ENCODE data around the gene DNAH1. TPM values are rescaled to one million over a fixed set of nuclear protein-coding genes. Genes with fewer than 3 reads are reported as not detected.

DNAH1 gene
- polyA plus RNA-seq, 5 donors: 7.2 to 12.4 (median 11.1) TPM

DNA sequence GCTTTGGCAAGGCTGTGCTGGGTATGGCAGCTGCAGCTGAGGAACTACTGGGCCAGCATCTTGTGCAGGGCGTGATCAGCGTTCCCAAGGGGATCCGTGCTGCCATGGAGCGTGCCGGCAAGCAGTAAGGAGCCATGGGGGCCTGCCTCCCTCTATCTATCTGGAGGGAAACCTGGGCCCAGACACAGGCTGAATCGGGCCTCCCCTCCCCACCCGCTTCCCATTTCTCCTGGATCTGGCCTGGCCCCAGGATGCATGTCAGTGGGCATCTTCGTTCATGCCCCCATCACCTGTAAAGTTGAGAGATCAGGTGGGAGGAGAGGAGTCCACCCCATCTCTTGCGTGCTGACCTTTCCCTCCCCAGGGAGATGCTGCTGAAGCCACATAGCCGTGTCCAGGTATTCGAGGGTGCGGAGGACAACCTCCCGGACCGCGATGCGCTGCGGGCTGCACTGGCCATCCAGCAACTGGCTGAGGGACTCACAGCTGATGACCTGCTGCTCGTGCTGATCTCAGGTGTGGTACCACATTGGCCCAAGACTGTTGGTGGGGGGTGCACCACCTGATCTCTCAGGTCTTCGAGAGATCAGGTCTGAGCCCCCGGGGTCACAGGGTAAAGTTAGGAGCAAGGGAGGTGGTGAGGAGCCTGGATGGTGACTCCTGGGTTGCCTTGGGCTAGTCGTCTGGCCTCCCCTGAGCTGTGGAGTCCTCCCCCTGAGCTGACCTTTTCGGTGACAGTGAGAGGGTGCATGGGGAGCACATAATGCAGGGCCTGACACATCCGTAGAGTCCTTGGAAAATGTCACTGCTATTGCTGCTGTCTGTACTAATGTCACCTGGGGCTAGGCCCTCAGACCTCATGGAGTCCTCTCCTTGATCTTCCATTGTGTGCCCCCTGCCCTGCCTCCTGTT lies 25.3 kb upstream of the DNAH1 start:
- DNase-seq: no peak

DNA sequence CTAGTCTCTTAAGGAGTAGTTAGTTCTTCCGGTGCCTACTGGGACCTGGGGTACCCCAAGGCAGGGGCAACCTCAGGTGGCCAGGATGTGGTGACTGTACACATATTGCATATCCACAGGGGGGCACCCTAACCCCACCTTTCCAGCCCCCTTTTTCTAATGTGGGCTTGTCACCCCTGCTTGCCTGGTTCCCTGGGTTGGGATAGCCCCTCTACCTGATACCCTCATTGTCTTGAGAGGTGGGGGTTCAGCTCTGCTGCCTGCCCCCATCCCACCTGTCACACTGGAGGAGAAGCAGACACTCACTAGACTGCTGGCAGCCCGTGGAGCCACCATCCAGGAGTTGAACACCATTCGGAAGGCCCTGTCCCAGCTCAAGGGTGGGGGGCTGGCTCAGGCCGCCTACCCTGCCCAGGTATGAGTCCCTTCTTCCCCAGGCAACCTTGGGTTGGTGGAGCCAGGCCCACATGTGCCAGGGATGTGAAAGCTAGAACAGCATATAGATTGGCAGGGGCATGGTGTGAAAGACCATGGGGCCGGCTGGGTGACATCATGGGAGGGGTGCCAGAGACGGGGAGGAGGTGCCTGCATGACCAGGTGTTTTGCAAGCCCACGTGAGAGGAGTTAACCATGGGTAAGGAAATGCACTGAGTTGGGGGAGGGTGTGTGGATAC lies 24.5 kb upstream of the DNAH1 start:
- DNase-seq: no peak

DNA sequence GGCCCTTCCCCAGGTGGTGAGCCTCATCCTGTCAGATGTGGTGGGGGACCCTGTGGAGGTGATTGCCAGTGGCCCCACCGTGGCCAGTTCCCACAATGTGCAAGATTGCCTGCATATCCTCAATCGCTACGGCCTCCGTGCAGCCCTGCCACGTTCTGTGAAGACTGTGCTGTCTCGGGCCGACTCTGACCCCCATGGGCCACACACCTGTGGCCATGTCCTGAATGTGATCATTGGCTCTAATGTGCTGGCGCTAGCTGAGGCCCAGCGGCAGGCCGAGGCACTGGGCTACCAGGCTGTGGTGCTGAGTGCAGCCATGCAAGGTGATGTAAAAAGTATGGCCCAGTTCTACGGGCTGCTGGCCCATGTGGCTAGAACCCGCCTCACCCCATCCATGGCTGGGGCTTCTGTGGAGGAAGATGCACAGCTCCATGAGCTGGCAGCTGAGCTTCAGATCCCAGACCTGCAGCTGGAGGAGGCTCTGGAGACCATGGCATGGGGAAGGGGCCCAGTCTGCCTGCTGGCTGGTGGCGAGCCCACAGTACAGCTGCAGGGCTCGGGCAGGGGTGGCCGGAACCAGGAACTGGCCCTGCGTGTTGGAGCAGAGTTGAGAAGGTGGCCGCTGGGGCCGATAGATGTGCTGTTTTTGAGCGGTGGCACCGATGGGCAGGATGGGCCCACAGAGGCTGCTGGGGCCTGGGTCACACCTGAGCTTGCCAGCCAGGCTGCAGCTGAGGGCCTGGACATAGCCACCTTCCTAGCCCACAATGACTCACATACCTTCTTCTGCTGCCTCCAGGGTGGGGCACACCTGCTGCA lies 23.7 kb upstream of the DNAH1 start:
- DNase-seq: no peak

DNA sequence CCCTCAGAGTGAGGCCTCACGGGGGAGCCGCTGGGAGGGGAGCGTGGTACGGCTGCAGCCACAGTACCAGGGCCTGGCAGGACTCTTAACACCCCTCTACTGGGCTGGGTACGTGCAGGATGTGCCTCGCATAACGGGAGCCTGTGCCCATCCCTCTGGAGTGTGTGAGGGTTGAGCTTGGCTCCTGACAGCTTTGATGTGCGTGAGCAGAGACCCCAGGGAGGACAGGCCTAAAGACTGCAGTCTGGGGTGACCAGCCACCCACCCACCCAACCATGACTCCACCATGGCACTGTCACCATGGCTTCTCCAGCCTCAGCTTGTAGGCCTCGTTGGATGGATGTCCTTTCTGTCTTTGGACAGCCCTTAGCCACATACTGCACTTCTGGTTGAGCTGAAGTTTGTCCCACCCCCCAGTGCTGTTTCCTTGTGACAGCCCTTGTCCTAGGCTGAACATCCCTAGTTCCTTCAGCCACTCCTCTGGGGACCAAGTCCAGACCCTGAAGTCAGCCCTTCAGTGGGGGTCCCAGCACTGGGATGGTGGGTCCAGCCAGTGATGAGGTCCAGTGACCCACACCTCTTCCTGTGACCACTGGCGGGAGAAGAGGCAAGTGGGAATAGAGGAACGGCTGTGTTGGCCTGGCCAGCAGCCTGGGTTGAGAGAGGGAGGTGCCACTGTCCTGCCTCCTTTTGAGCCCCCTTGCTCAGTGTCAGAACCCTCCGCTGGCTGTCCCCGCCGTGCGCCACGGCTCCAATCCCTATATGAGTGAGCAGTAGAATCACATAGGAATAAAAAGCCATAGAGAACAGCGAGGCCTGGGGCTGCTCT lies 22.4 kb upstream of the DNAH1 start:
- DNase-seq: no peak

DNA sequence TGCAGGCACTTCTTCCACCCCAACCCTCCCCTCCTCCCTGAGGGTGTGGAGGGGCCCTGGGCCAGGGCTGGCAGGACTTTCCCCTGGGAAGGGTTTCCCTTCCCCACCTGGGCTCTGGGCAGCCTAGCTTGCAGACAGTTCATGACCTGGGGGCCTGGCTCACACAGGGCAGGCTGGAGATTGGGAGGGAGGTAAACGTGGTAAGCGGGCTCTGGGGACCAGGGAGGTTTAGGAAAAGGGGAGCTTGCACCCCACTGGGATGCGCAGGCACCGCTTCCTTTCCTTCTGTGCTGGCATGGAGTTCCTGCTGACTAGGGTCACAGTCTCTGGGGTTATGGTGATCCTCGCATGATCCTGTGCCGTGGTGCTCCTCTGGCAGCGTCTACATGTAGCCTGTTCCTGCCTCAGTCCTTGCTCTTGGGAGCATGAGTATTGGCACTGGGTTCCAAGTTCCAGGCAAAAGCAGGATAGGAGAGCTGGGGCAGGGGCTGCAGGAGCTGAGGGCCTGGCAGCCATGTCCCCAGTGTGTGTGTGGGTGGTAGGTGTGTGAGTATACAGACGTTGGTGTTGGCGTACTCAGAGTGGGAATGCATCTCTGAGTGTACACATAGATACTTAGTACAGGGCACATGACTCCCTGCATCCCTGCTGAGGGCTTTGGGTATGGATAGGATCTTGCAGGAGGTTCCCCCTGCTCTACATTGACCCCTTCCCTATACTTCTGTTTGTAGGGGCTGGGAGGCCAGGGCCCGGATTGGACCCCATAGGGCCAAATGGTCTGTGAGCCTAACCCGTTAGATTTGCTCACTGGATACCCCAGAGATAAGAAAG lies 21.6 kb upstream of the DNAH1 start:
- no peak for DNase-seq

DNA sequence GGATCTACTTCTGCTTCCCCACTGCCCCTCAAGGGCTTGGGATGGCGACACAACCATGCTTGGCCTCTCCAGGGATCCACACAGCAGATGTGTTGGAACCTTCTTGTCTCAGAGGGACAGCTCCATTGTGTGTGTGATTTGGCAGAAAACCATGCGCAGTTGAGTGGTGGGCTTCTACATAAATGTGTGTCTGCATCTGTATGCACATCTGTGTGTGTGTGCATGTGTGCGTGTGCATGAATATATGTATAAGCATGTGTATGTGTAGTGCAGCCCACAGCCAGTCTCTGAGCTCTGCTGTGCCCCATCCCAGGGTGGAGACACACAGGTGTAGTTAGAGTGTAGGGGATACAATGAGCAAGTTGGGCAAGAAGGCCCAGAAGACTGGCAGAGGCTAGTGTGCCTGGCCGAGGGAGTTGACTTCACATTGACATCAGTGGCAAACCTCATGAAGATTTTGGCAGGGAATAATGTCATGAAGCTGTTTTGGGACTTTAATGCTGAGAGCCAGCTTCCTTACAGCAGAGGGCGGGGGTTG lies 20.4 kb upstream of the DNAH1 start:
- no peak for DNase-seq

DNA sequence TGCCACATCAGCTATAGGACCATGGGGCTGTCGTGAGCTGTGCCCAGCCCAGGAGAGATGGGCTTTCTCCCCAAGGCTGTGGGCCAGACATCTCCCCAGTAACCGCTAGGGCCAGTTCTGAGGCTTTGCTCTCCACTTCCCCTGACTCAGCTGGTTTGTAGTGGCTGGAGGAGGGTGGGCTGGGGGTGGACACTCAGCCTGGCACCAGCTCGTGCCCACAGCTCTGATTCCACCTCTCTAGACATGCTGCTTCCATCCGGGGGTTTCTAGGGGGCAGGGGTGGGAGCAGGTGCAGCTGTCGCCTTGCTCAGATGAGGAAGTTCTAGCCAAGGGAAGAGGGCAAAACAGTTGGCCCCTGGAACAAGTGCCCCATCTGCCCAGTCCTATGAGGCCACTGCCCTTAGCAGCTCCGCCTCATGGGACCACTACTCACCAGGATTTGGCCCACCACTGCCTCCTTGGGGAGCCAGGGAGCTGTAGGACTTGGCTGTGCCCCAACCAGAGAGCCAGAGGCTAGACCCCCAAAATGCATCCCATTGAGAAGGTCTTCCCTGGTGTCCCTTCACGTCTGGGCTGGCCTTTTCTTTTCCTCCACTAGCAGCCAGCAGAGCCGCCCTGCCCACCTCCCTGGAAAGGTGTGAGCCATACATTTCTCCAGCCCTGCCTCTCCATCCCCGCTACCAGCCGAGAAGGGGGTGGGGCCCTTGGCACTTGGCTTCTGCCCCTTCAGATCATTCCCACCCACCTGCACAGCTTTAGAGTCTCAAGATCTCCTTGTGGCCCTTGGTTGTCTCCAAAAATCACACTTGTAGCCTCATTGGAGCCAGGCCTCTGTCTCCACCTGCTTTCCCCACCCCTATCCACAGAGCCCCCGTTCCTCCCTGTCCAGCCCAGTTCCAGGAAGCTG lies 18.6 kb upstream of the DNAH1 start:
- no peak for DNase-seq

DNA sequence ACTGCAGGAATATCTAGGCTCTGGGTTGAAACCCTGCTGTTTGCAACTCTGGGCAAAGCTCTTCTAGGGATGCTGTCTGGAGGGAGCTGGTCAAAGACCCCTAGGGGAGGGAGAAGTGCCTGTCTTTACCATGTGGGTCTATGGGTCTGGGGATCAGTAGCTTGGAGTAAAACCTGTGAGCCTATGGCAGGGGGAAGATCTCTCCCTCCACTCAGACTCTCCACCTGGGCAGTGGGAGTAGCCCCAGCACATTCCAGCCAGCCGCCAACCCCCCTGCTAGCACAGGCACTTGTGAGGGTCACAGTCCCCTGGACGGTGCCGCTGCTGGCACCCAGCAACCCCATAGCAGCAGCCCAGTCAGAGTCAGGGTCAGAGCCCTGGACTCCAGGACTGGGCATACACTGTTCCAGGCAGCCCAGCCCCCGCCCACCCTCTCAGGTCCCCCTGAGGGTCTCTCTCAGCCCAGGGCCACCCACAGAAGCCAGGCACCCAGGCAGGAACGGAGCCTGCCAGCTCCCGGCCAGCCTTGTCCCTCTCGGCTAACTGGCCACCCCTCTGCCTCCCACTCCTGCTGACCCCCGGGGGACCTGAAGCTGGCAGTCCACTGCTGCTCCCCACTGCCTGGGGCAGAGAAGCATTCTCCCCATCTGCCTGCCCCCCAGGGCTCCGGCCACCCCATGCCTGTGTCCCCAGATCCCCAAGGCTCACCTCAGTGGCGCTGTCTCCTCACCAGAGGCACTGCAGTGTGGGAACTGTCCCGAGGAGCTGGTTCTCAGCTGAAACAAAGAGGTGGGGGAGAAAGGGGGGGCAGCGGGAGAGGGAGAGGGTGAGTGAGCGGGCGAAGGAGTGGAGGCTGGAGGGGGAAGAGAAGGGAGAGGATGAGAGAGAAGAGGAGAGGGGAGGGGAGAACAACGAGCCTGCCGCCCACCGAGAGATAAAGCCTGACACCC lies 17.7 kb upstream of the DNAH1 start:
- no peak for DNase-seq

DNA sequence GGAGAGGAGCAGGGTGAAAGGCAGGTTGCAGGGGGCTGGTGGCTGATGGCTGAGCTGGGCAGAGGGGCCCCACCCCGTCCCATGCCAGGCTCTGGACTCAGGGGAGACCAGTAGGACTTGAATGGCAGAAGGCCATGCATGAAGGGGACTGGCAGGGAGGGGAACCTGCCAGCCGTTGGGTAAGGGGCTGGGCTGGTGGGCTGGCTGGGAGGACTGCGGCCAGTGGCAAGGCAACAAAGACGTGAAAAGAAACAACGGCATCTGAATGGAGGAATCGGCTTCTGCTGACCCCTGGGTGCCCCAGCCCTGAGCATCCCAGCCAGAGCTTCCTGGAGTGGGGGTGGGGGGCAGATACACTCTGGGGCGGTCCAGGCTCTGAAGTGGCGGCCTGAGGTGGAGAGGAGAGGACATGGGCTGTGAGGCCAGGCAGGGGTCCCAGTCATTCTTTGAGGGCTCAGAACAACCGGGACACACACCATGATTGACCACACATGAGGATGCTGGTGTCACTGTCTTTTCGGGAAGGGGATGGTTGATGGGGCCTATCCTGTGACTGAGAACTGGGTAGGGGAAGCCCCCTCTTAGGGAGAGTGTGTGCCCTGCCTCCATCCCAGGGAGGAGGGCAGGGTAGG lies 16.8 kb upstream of the DNAH1 start:
- no peak for DNase-seq

DNA sequence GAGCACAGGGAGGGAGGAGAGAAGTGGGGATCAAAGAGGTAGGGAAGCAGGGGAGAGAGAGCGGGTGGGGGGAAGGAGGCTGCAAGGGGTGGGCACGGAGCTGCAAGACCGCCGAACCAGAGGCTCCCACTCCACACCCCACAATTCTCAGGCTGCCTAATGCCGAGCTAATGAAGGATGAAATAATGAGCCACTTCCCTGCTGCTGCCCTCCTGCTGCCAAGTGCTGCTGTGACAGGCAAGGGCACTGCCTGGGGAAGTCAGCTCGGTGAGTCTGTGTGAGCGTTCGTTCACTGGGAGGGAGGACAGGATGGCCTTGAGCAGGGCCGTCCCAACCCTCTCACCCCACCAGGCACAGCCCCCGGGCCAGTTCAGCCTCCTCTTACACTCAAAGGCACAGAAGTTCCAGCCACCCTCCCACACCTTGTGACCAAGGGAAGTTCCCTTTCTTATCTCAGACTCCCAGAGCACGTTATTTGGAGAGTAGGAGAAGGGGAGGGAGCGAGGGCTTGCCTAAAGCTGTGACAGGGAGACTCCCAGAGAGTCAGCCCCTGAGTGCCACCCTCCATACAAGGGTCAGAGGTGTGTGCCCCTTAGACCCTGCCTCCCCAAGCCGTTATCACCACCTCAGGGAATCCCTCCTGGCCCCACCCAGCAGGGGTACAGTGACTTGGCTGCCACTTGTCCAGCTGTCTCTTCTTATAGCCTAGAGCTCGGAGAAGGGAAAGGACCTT lies 16.1 kb upstream of the DNAH1 start:
- DNase-seq: no peak

DNA sequence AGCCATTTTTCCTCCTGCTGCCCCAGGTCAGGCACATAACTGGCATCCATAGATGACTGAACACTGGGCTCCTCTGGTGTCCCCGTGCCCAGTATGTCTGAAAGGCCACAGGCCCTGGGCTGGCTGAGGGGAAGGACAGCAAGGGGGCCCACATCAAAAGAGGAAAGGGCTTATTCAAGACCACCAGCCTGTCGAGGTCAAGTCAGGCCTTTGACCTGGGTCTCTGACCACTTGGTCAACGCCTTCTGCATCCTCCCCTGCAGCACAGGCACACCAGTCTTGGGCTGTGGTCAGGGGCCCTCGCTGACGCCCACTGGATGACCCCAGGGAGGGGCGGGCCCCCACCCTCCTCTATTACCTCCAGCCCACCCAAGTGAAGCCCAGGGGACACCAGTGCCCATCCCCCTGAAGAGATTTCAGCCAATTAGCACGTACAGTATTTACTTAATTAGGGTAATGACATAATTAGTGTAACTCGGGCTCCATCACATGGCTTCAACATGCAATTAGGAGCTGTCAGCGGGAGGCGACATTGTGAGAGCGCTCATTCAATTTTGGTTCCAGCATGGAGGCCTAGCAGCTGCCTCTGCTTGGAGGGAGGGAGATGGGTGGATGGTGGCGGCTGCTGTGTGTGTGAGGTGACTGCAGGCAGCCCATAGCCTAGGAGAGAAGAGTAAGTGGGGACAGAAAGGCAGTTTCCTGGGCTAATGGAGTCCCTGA lies 13.5 kb upstream of the DNAH1 start:
- DNase-seq: no peak

DNA sequence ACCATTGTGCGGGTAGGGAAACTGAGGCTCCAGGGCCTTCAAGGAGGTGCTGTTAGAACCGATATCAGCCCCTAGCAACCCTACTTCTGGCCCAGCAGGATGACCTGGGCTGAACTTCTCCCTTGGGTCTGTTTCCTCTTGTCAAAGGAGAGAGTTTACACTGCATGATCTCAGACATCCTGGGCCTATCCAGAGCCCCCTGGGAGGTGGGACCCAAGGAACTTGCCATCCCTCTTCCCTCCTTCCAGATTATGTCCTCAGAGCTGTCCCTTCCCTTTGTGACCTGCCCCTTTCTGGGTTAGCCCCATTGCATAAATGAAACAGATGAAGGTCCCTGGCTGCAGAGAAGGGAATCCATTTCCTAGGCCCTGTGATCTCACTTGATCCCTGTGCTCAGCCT lies 12.3 kb upstream of the DNAH1 start:
- no peak for DNase-seq

DNA sequence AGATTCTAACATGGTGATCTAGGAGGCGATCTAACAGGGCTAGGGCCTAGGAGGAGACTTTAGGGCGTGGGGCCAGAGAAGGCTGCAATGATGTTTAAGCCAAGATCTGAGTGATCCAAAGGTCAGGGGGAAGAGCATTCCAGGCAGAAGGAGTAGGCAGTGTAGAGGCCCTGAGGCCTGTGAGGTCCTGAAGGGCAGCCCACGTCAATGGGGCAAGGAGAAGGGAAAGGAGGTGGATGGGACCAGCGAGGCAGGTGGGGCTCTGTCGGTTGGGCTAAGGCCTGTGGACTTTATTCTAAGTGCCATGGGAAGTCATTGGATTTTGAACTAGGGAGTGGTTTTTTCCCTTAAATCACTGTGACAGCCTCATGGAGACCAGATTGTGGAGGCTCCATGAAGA lies 10.2 kb upstream of the DNAH1 start:
- no peak for DNase-seq

DNA sequence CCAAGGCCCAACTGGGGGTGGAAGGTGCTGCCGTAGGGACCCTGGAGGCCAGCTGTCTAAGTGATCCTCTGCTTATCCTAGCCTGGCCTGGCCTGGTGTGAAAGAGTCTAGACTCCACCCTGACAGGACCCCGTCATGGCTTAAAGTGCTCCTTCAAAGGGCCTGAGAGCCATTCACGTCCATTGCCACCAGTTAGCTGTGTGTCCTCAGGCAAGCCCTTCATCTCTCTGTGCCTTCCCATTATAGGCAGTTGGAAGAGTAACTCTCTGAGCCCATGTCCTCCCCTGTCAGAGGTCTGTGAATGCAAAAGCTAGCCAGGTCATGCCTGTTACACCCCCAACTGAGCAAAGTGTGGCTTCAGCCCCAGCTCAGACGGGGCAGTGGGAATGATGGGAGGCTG lies 9.1 kb upstream of the DNAH1 start:
- DNase-seq: no peak

DNA sequence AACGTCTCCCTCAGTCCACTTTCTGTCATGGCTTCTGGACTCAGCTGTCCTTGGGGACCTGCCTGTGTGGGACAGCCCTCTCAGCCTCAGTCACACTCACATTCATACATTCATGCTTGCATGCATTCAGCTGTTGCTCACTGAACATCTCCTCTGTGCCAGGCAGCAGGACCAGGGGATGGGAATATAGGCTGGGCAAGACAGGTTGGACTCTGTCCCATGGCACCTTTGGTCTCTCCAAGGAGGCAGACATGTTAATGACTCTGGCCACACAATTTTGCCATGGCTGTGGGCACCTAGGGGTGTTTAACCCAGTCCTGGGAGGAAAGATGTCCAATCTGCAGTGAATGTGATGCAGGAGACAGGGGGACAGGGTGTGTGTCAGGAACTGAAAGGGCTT lies 7.8 kb upstream of the DNAH1 start:
- no peak for DNase-seq
